Gastrocnemius medialis (tissue), 4 donors: ENCODE data around the gene SYPL2. TPM values are rescaled to one million over a fixed set of nuclear protein-coding genes. Genes with fewer than 3 reads are reported as not detected.

Experiments
- ATAC-seq, 2 donors: fragments of 150-250 bp; one replicate each; pipeline ENCODE4 v1.9.1; 2016
- DNase-seq, 2 donors: peaks; one replicate each; pipeline ENCODE4 v3.0.0-alpha.2; 2019
- H3K27ac ChIP-seq, 4 donors: fragments of 200-600 bp; sonication (generic); 1 replicate in 1 of 4; 2 replicates in 3 of 4; pipeline ENCODE4 v1.5.1; 2016 to 2018; ENCODE audit warnings: mild to moderate bottlenecking in 2 of 4, moderate library complexity in 1 of 4
- H3K27me3 ChIP-seq, 3 donors: fragments of 200-600 bp; sonication (generic) in 2 of 3; 1 replicate in 1 of 3; 2 replicates in 2 of 3; pipeline versions ENCODE4 v1.5.1 to v1.6.0; 2016 to 2019; ENCODE audit warnings: mild to moderate bottlenecking in 1 of 3, moderate library complexity in 1 of 3
- H3K36me3 ChIP-seq, 2 donors: fragments of 200-600 bp; sonication (generic) in 1 of 2; one replicate each; pipeline ENCODE4 v1.5.1; 2017 to 2018
- H3K4me1 ChIP-seq, 2 donors: fragments of 200-600 bp; sonication (generic) in 1 of 2; one replicate each; pipeline ENCODE4 v1.5.1; 2016 to 2017; ENCODE audit warnings: mild to moderate bottlenecking in 2 of 2
- H3K4me3 ChIP-seq, 4 donors: fragments of 200-600 bp; sonication (generic) in 3 of 4; 1 replicate in 1 of 4; 2 replicates in 3 of 4; pipeline ENCODE4 v1.5.1; 2016 to 2019; ENCODE audit warnings: mild to moderate bottlenecking in 2 of 4
- H3K9me3 ChIP-seq, 3 donors: fragments of 200-600 bp; sonication (generic) in 2 of 3; 1 replicate in 1 of 3; 2 replicates in 2 of 3; pipeline ENCODE4 v1.5.1; 2016 to 2019
- POLR2A ChIP-seq, 2 donors: fragments of 450-650 bp; IDR thresholded peaks; one replicate each; pipeline ENCODE4 v1.6.1; 2017; ENCODE audit warnings: antibody characterized with exemption in 2 of 2, mild to moderate bottlenecking in 2 of 2, moderate library complexity in 2 of 2
- in situ Hi-C, 4 donors: fragments of 200-750 bp; cut with MboI; loops; one replicate each; pipeline versions ENCODE4 v1.15.0 to v1.8.0; 2017; ENCODE audit warnings: low sequenced_read_pairs in 4 of 4
- intact Hi-C: fragments of 100-400 bp; cut with DNase I; formaldehyde crosslinking; loops from one replicate; pipeline ENCODE4 v1.15.1; 2023; ENCODE audit warnings: low total_unique reads
- total RNA-seq, 4 donors: library from RNA; depleted of rRNA; stranded (reverse); fragments of >200 nt; gene quantifications; one replicate each; pipeline versions ENCODE4 v1.1.0 to v1.2.3, GENCODE V29; 2016
- TF ChIP-seq, protein P1 (sequence below), 5 experiments: fragments of 450-650 bp in 3 of 5; fragments of 200-600 bp in 2 of 5; sonication (generic) in 2 of 5; IDR thresholded peaks in 4 of 5; conservative IDR thresholded peaks in 1 of 5; 1 replicate in 4 of 5; 2 replicates in 1 of 5; pipeline ENCODE4 v1.5.1; 2016 to 2019; ENCODE audit warnings: antibody characterized with exemption in 5 of 5, mild to moderate bottlenecking in 3 of 5, moderate library complexity in 3 of 5

SYPL2 gene
- total RNA-seq, 4 donors from 2014 or later = 15.7 to 127 (median 83.7) TPM

DNA sequence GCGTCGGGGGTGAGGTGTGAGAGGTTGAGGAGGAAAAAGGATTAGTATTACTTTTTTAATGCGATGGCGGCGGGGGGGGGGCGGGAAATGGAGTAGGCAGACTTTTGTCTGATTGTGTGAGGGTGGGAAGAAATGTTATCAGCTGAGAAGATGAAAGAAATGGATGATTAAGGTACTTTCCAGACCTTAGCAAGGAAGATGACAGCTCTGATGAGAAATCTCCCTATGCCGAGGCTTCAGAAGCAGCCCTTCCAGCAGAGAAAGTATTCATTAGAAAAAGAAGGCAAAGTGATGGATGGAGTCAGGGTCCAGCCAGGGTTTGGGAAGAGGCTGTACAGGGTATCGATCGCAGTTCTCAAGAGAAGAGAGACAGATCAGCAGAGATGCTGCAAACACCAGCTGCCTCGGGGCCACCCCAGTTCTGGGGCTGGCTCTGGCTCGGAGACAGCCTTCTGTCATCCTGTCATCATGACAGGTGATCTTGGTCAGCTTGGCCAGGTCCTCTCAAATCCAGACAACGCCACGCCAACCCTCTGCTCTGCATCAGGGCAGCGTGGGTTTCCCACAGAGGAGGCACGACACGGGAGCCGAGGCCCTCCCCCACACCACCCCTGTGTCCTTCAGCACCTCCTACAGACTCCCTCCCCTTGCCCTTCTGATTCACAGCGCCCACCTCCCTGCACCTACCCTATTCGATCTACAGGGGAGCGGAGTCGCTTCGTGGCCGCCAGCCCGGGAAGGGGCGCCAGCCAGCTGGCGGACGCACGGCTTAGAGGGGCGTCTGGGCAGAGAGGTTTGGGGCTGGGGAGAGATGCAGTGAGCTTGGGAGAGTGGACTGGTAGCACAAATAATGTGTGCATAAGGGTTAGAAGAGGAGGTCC is 16.7 kb downstream of the SYPL2 start:
- DNase-seq (peak; percentile 34 to 67), ATAC-seq (peak; percentile 42 to 45)
- intact Hi-C loops = no loop called here
- H3K4me3 ChIP-seq = peak overlapping the region; percentile 53 to 79 (median 62)
- no peaks in the 10 kb centered on the region for H3K9me3 ChIP-seq
- H3K27me3 ChIP-seq = no peaks in the 10 kb centered on the region
- H3K4me1 ChIP-seq = peaks cover 47 to 54% of the 10 kb centered on the region in 2 donors
- in situ Hi-C loops = no loop called here
- H3K27ac ChIP-seq = peak overlapping the region; percentile 74 to 100 (median 97)
- peaks cover 0 to 22% of the 10 kb centered on the region in 2 donors for H3K36me3 ChIP-seq
- no peak for TF ChIP-seq POLR2A (IDR thresholded peaks at IDR 0.05)
- TF ChIP-seq, protein P1, sequence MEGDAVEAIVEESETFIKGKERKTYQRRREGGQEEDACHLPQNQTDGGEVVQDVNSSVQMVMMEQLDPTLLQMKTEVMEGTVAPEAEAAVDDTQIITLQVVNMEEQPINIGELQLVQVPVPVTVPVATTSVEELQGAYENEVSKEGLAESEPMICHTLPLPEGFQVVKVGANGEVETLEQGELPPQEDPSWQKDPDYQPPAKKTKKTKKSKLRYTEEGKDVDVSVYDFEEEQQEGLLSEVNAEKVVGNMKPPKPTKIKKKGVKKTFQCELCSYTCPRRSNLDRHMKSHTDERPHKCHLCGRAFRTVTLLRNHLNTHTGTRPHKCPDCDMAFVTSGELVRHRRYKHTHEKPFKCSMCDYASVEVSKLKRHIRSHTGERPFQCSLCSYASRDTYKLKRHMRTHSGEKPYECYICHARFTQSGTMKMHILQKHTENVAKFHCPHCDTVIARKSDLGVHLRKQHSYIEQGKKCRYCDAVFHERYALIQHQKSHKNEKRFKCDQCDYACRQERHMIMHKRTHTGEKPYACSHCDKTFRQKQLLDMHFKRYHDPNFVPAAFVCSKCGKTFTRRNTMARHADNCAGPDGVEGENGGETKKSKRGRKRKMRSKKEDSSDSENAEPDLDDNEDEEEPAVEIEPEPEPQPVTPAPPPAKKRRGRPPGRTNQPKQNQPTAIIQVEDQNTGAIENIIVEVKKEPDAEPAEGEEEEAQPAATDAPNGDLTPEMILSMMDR (IDR thresholded peaks at IDR 0.05 in 4 of 5, conservative IDR thresholded peaks at IDR 0.05 in 1 of 5) = no peak

DNA sequence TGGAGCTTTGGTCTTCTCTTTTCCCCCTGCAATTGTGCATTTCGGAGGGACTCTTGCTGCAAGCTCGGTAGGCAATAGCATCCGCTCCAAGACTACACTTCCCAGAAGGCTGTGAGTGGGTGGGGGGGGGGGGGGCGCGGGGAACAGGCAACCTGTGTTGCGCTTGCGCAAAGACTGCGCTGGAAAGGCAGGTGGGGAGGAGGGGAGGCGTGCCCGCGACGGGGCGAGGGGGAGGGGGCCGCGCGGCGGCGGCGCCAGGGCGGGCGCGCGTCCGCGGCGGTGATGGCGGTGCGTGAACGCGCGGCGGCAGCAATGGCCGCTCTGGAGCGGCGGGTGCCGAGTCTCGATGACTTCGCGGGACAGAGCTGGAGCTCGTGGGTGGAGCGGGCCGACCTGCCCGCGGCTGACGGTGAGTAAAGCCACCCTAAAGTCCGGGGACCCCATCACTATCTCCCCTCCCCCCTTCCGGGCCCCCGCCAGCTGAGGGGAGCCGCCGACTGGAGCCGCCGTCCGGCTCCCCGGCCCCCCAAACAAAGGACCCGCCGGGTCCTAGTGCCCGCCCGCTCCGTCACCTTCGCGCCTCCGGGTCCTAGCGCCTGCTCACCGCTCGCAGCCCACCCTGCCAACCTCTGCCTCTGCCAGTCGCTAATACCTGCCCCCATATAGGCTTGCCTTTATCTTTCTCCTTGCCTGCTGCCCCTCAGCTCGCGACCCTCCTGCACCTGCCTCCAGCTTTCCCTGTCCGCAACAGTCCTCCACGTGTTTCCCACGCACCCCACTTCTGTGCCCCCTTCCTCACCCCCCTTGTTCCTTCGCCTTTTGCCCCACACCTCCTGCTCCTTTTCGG is 17.5 kb downstream of the SYPL2 start, which contains the start of gene ATXN7L2:
ATXN7L2 (plus strand) TSS at position 234 of the 847 bp plus-strand sequence; CDS start at position 283, 49 bp downstream.
- peaks cover 0 to 26% of the 10 kb centered on the region in 2 donors for H3K36me3 ChIP-seq
- no peaks in the 10 kb centered on the region for H3K9me3 ChIP-seq
- TF ChIP-seq POLR2A (IDR thresholded peaks at IDR 0.05) = peak; percentile 58 to 60
- TF ChIP-seq, protein P1 (IDR thresholded peaks at IDR 0.05 in 4 of 5, conservative IDR thresholded peaks at IDR 0.05 in 1 of 5) = peak in 1 of 5 experiments; percentile 34
- peak within 1 kb of the TSS; percentile 90 to 100 (median 97) for H3K27ac ChIP-seq
- in situ Hi-C loops = no loop called here
- peak within 1 kb of the TSS; percentile 73 to 79 (median 74) for H3K4me3 ChIP-seq
- no peaks in the 10 kb centered on the region for H3K27me3 ChIP-seq
- intact Hi-C loops = loop anchor here (1.0 to 2.0 kb wide), 2 partner anchors 25 to 235 kb away; partner anchors contain the start of genes AMIGO1 and CELSR2
- peak; percentile 84 to 91 for DNase-seq
- ATAC-seq = peak; percentile 84 to 89
- H3K4me1 ChIP-seq = peaks cover 46 to 47% of the 10 kb centered on the region in 2 donors

DNA sequence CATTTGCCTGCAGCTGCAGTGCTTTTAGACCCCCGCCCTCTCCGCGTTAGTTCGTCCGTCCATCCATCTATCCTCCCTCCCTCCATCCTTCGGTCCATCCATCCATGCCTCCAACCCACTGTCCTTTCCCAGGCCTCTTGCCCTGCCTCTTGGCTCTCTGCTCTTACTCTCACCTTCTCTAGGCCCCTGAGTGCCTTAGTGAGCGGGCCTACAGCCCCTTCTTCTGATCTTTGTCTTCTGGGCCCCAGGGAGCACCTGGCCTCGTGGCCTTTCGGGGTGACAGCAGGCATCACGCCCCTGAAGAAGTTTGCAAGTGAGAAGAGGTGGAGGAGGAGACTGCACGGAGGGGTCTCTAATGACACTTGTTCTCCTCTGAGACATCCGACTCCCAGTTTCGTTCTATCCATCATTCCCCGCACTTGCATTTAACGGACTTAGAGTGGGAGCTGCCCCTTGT is 18.2 kb downstream of the SYPL2 start:
- no peaks in the 10 kb centered on the region for H3K9me3 ChIP-seq
- in situ Hi-C loops (no loop called here), intact Hi-C loops (loop anchor here (1.0 to 2.0 kb wide), 2 partner anchors 24 to 235 kb away; partner anchors contain the start of genes AMIGO1 and CELSR2)
- peaks cover 43 to 47% of the 10 kb centered on the region in 2 donors for H3K4me1 ChIP-seq
- H3K36me3 ChIP-seq = peaks cover 0 to 26% of the 10 kb centered on the region in 2 donors
- TF ChIP-seq POLR2A (IDR thresholded peaks at IDR 0.05) = no peak
- TF ChIP-seq, protein P1 (IDR thresholded peaks at IDR 0.05 in 4 of 5, conservative IDR thresholded peaks at IDR 0.05 in 1 of 5) = no peak
- ATAC-seq = no peak
- H3K27me3 ChIP-seq = no peaks in the 10 kb centered on the region
- peak overlapping the region; percentile 90 to 99 (median 96) for H3K27ac ChIP-seq
- H3K4me3 ChIP-seq = peak overlapping the region; percentile 73 to 79 (median 74)
- DNase-seq = no peak

DNA sequence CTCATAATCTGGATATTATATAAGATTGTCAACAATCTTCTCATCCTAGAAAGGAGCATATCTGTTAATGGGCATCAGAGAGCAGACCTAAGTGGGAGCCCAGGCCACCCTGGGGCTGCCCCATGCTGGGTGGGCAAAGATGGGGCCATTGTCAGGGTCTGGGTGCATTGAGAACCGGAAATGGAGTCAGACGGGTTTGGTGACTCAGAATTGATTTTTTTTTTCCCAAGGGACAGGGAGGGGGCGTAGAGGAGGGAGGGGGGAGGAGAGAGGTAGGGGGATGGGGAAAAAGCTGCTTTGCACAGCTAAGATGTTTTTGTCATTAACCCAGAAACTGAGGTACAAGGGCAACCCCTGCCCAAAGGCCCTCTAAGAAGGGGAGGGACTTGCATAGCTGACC is 18.7 kb downstream of the SYPL2 start:
- Histone ChIP-seq H3K27ac (peak overlapping the region in 3 of 4 donors; percentile 95 to 99 (median 97)), H3K27me3 (no peaks in the 10 kb centered on the region), H3K36me3 (peaks cover 0 to 26% of the 10 kb centered on the region in 2 donors), H3K4me1 (peaks cover 38 to 47% of the 10 kb centered on the region in 2 donors), H3K9me3 (no peaks in the 10 kb centered on the region), H3K4me3 (peak overlapping the region in 3 of 4 donors; percentile 73 to 79 (median 76))
- intact Hi-C loops (loop anchor here (2.0 kb wide), 1 partner anchor 24 kb away; the partner anchor contains the start of gene AMIGO1), in situ Hi-C loops (no loop called here)
- DNase-seq (no peak), ATAC-seq (no peak)
- TF ChIP-seq POLR2A (IDR thresholded peaks at IDR 0.05) = no peak
- TF ChIP-seq, protein P1 (IDR thresholded peaks at IDR 0.05 in 4 of 5, conservative IDR thresholded peaks at IDR 0.05 in 1 of 5) = no peak
